ENCODE measurements around the gene ASTN1. TPM values are rescaled to one million over a fixed set of nuclear protein-coding genes. Genes with fewer than 3 reads are reported as not detected.

Gene ASTN1
- total and polyA plus RNA-seq, 3 experiments from 2014 or later, result not detected

- CTCF ChIA-PET, result no interaction called here
- no peak overlapping the region for H3K4me3 ChIP-seq (ENCODE audit: low read length)
- H3K27ac Mint-ChIP-seq, result no peak overlapping the region
- peaks cover 0 to 2% of the 10 kb centered on the region in 2 donors for H3K27me3 Mint-ChIP-seq
- no peaks in the 10 kb centered on the region for H3K4me1 ChIP-seq (ENCODE audit: insufficient read depth, low read length)
- no peak overlapping the region for H3K4me3 Mint-ChIP-seq
- H3K9me3 Mint-ChIP-seq, result peaks cover 2 to 12% (median 3%) of the 10 kb centered on the region in 5 donors
- H3K4me1 Mint-ChIP-seq, result no peaks in the 10 kb centered on the region
- H3K27ac ChIP-seq (ENCODE audit: low read depth, low read length), result no peak overlapping the region
- DNase-seq, result no peak
- H3K36me3 Mint-ChIP-seq, result no peaks in the 10 kb centered on the region
- no peaks in the 10 kb centered on the region for H3K9me3 ChIP-seq (ENCODE audit: low read length)
- H3K27me3 ChIP-seq (ENCODE audit: insufficient read depth, low read length, poor library complexity, severe bottlenecking), result no peaks in the 10 kb centered on the region
- no peaks in the 10 kb centered on the region for H3K36me3 ChIP-seq (ENCODE audit: insufficient read depth, low read length)
- POLR2A ChIA-PET, result no interaction called here
These were observed 32.8 kb downstream of the ASTN1 start for GRCh38 chr1:177131723-177132122.

GRCh38 chr1:177130451-177130945 is 34.0 kb downstream of the ASTN1 start:
- Histone ChIP-seq H3K4me3 (ENCODE audit: low read length) (no peak overlapping the region), H3K4me1 (ENCODE audit: insufficient read depth, low read length) (no peaks in the 10 kb centered on the region), H3K9me3 (ENCODE audit: low read length) (no peaks in the 10 kb centered on the region), H3K36me3 (ENCODE audit: insufficient read depth, low read length) (no peaks in the 10 kb centered on the region), H3K27ac (ENCODE audit: low read depth, low read length) (no peak overlapping the region), H3K27me3 (ENCODE audit: insufficient read depth, low read length, poor library complexity, severe bottlenecking) (no peaks in the 10 kb centered on the region)
- ChIA-PET POLR2A (no interaction called here), CTCF (no interaction called here)
- H3K36me3 Mint-ChIP-seq, result no peaks in the 10 kb centered on the region
- peaks cover 0 to 3% of the 10 kb centered on the region in 2 donors for H3K27me3 Mint-ChIP-seq
- H3K9me3 Mint-ChIP-seq, result peaks cover 2 to 12% (median 3%) of the 10 kb centered on the region in 5 donors
- no peak for DNase-seq
- no peak overlapping the region for H3K4me3 Mint-ChIP-seq
- H3K27ac Mint-ChIP-seq, result no peak overlapping the region
- H3K4me1 Mint-ChIP-seq, result no peaks in the 10 kb centered on the region

GRCh38 chr1:177128665-177129281 is 35.7 kb downstream of the ASTN1 start:
- no peaks in the 10 kb centered on the region for H3K36me3 Mint-ChIP-seq
- H3K4me1 ChIP-seq (ENCODE audit: insufficient read depth, low read length), result no peaks in the 10 kb centered on the region
- no peak overlapping the region for H3K27ac ChIP-seq (ENCODE audit: low read depth, low read length)
- H3K9me3 ChIP-seq (ENCODE audit: low read length), result no peaks in the 10 kb centered on the region
- no peak for DNase-seq
- H3K9me3 Mint-ChIP-seq, result peaks cover 2 to 12% (median 3%) of the 10 kb centered on the region in 5 donors
- no peak overlapping the region for H3K27ac Mint-ChIP-seq
- no peak overlapping the region for H3K4me3 ChIP-seq (ENCODE audit: low read length)
- H3K27me3 ChIP-seq (ENCODE audit: insufficient read depth, low read length, poor library complexity, severe bottlenecking), result no peaks in the 10 kb centered on the region
- ChIA-PET POLR2A (no interaction called here), CTCF (no interaction called here)
- H3K36me3 ChIP-seq (ENCODE audit: insufficient read depth, low read length), result no peaks in the 10 kb centered on the region
- H3K4me1 Mint-ChIP-seq, result no peaks in the 10 kb centered on the region
- H3K27me3 Mint-ChIP-seq, result peaks cover 0 to 3% of the 10 kb centered on the region in 2 donors
- H3K4me3 Mint-ChIP-seq, result no peak overlapping the region

- POLR2A ChIA-PET, result no interaction called here
- Mint-ChIP-seq H3K36me3 (no peaks in the 10 kb centered on the region), H3K4me3 (no peak overlapping the region), H3K27me3 (peaks cover 0 to 1% of the 10 kb centered on the region in 2 donors), H3K4me1 (no peaks in the 10 kb centered on the region), H3K9me3 (peaks cover 0 to 12% (median 3%) of the 10 kb centered on the region in 5 donors), H3K27ac (no peak overlapping the region)
- Histone ChIP-seq H3K36me3 (ENCODE audit: insufficient read depth, low read length) (no peaks in the 10 kb centered on the region), H3K27me3 (ENCODE audit: insufficient read depth, low read length, poor library complexity, severe bottlenecking) (no peaks in the 10 kb centered on the region), H3K9me3 (ENCODE audit: low read length) (no peaks in the 10 kb centered on the region), H3K4me1 (ENCODE audit: insufficient read depth, low read length) (no peaks in the 10 kb centered on the region), H3K4me3 (ENCODE audit: low read length) (no peak overlapping the region), H3K27ac (ENCODE audit: low read depth, low read length) (no peak overlapping the region)
- no peak for DNase-seq
- CTCF ChIA-PET, result no interaction called here
These were observed 38.2 kb downstream of the ASTN1 start for GRCh38 chr1:177126267-177126666.

GRCh38 chr1:177124577-177125278 is 39.8 kb downstream of the ASTN1 start:
- peaks cover 0 to 1% of the 10 kb centered on the region in 2 donors for H3K27me3 Mint-ChIP-seq
- Histone ChIP-seq H3K27ac (ENCODE audit: low read depth, low read length) (no peak overlapping the region), H3K27me3 (ENCODE audit: insufficient read depth, low read length, poor library complexity, severe bottlenecking) (no peaks in the 10 kb centered on the region), H3K4me3 (ENCODE audit: low read length) (no peak overlapping the region), H3K4me1 (ENCODE audit: insufficient read depth, low read length) (no peaks in the 10 kb centered on the region), H3K9me3 (ENCODE audit: low read length) (no peaks in the 10 kb centered on the region), H3K36me3 (ENCODE audit: insufficient read depth, low read length) (no peaks in the 10 kb centered on the region)
- no peak for DNase-seq
- ChIA-PET CTCF (no interaction called here), POLR2A (no interaction called here)
- H3K9me3 Mint-ChIP-seq, result peaks cover 0 to 12% (median 3%) of the 10 kb centered on the region in 5 donors
- no peak overlapping the region for H3K4me3 Mint-ChIP-seq
- no peak overlapping the region for H3K27ac Mint-ChIP-seq
- H3K36me3 Mint-ChIP-seq, result no peaks in the 10 kb centered on the region
- H3K4me1 Mint-ChIP-seq, result no peaks in the 10 kb centered on the region

GRCh38 chr1:177122461-177123251 is 41.9 kb downstream of the ASTN1 start:
- no peaks in the 10 kb centered on the region for H3K4me1 ChIP-seq (ENCODE audit: insufficient read depth, low read length)
- no peak overlapping the region for H3K27ac Mint-ChIP-seq
- no peaks in the 10 kb centered on the region for H3K27me3 ChIP-seq (ENCODE audit: insufficient read depth, low read length, poor library complexity, severe bottlenecking)
- H3K36me3 Mint-ChIP-seq, result no peaks in the 10 kb centered on the region
- CTCF ChIA-PET, result no interaction called here
- no peak for DNase-seq
- no peak overlapping the region for H3K4me3 ChIP-seq (ENCODE audit: low read length)
- H3K4me1 Mint-ChIP-seq, result no peaks in the 10 kb centered on the region
- no peaks in the 10 kb centered on the region for H3K36me3 ChIP-seq (ENCODE audit: insufficient read depth, low read length)
- peaks cover 0 to 3% (median 0%) of the 10 kb centered on the region in 5 donors for H3K9me3 Mint-ChIP-seq
- POLR2A ChIA-PET, result no interaction called here
- no peaks in the 10 kb centered on the region for H3K9me3 ChIP-seq (ENCODE audit: low read length)
- H3K4me3 Mint-ChIP-seq, result peak overlapping the region in 1 of 7 donors; percentile 6
- H3K27ac ChIP-seq (ENCODE audit: low read depth, low read length), result no peak overlapping the region
- H3K27me3 Mint-ChIP-seq, result peaks cover 0 to 1% of the 10 kb centered on the region in 2 donors

GRCh38 chr1:177119311-177119710 is 45.2 kb downstream of the ASTN1 start:
- H3K27me3 Mint-ChIP-seq, result no peaks in the 10 kb centered on the region
- POLR2A ChIA-PET, result no interaction called here
- H3K4me1 Mint-ChIP-seq, result no peaks in the 10 kb centered on the region

GRCh38 chr1:177118901-177119300 is 45.6 kb downstream of the ASTN1 start:
- H3K9me3 Mint-ChIP-seq, result no peaks in the 10 kb centered on the region
- Histone ChIP-seq H3K27ac (ENCODE audit: low read depth, low read length) (no peak overlapping the region), H3K4me1 (ENCODE audit: insufficient read depth, low read length) (no peaks in the 10 kb centered on the region), H3K27me3 (ENCODE audit: insufficient read depth, low read length, poor library complexity, severe bottlenecking) (no peaks in the 10 kb centered on the region), H3K4me3 (ENCODE audit: low read length) (no peak overlapping the region), H3K36me3 (ENCODE audit: insufficient read depth, low read length) (no peaks in the 10 kb centered on the region), H3K9me3 (ENCODE audit: low read length) (no peaks in the 10 kb centered on the region)
- no peaks in the 10 kb centered on the region for H3K4me1 Mint-ChIP-seq
- H3K36me3 Mint-ChIP-seq, result no peaks in the 10 kb centered on the region
- CTCF ChIA-PET, result no interaction called here
- no peaks in the 10 kb centered on the region for H3K27me3 Mint-ChIP-seq
- no peak overlapping the region for H3K4me3 Mint-ChIP-seq
- POLR2A ChIA-PET, result no interaction called here
- no peak for DNase-seq
- H3K27ac Mint-ChIP-seq, result no peak overlapping the region

More at GRCh38 chr1:177119311-177119710, 45.2 kb downstream of the ASTN1 start:
- H3K27ac ChIP-seq (ENCODE audit: low read depth, low read length), result no peak overlapping the region
- H3K36me3 ChIP-seq (ENCODE audit: insufficient read depth, low read length), result no peaks in the 10 kb centered on the region
- H3K27me3 ChIP-seq (ENCODE audit: insufficient read depth, low read length, poor library complexity, severe bottlenecking), result no peaks in the 10 kb centered on the region
- no peak overlapping the region for H3K27ac Mint-ChIP-seq
- H3K4me1 ChIP-seq (ENCODE audit: insufficient read depth, low read length), result no peaks in the 10 kb centered on the region
- DNase-seq, result no peak
- H3K4me3 ChIP-seq (ENCODE audit: low read length), result no peak overlapping the region
- no peaks in the 10 kb centered on the region for H3K9me3 Mint-ChIP-seq
- CTCF ChIA-PET, result no interaction called here
- H3K4me3 Mint-ChIP-seq, result no peak overlapping the region
- no peaks in the 10 kb centered on the region for H3K36me3 Mint-ChIP-seq
- H3K9me3 ChIP-seq (ENCODE audit: low read length), result no peaks in the 10 kb centered on the region

Measured in CD8-positive, alpha-beta memory T cell (primary cell).